SU-DHL-6 (cell line): Measurements from ENCODE around the gene AMZ2.
"Not testable (repeated sequence)": the region's sequence is repeated elsewhere in the genome, so short reads cannot be mapped to it uniquely, and the experiment has no call there.

ENCODE experiments used
- EZH2phosphoT487 ChIP-seq: fragments of 200-600 bp; sonication (generic), shearing (Covaris generic); conservative IDR thresholded peaks from 2 replicates; pipeline ENCODE4 v1.6.1; 2018; ENCODE audit warnings: mild to moderate bottlenecking, antibody characterized with exemption, low read length, moderate library complexity, mixed read lengths
- TF ChIP-seq, protein P1 (sequence below): fragments of 200-600 bp; sonication (generic); IDR thresholded peaks from one replicate; pipeline ENCODE4 v1.5.1; 2017; ENCODE audit warnings: antibody characterized with exemption, mild to moderate bottlenecking, low read length, moderate library complexity; ENCODE audit not compliant: insufficient read depth, poor library complexity, severe bottlenecking

DNA sequence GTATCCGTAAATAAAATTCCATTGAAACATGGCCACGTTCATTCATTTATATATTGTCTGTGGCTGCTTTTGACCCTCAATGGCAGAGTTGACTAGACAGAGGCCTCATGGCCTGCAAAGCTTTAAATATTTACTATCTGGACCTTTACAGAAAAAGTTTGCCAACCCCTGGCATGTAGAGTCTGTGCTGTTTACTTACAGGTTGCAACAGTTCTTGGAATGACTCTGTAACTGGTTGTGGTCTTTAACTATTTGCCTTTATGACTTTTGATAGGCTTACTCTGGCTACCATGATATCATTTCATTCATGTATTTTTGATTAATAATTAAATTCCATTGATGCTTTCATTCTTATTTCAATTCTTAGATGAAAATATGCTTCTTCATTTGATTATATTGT lies 18.0 kb downstream of the AMZ2 start:
- TF ChIP-seq, protein P1, sequence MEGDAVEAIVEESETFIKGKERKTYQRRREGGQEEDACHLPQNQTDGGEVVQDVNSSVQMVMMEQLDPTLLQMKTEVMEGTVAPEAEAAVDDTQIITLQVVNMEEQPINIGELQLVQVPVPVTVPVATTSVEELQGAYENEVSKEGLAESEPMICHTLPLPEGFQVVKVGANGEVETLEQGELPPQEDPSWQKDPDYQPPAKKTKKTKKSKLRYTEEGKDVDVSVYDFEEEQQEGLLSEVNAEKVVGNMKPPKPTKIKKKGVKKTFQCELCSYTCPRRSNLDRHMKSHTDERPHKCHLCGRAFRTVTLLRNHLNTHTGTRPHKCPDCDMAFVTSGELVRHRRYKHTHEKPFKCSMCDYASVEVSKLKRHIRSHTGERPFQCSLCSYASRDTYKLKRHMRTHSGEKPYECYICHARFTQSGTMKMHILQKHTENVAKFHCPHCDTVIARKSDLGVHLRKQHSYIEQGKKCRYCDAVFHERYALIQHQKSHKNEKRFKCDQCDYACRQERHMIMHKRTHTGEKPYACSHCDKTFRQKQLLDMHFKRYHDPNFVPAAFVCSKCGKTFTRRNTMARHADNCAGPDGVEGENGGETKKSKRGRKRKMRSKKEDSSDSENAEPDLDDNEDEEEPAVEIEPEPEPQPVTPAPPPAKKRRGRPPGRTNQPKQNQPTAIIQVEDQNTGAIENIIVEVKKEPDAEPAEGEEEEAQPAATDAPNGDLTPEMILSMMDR = not testable (repeated sequence)
- not testable (repeated sequence) for TF ChIP-seq EZH2phosphoT487
